ENCODE data around the gene PAEP.

The PAEP gene

GRCh38 chr9:135607401-135608293, 46.1 kb downstream of the PAEP start:
- no peak for DNase-seq
- Histone ChIP-seq H3K27ac (ENCODE audit: insufficient read depth, low read length, poor library complexity, severe bottlenecking) (no peak overlapping the region), H3K9me3 (ENCODE audit: control insufficient read depth, low read length) (no peaks in the 10 kb centered on the region), H3K27me3 (replicated peaks; ENCODE audit: control insufficient read depth, insufficient read depth, low read length, poor library complexity, severe bottlenecking) (no peaks in the 10 kb centered on the region), H3K4me1 (ENCODE audit: control insufficient read depth, insufficient read depth, low read length, poor library complexity, severe bottlenecking) (no peaks in the 10 kb centered on the region), H3K4me3 (ENCODE audit: insufficient read depth, low read depth, low read length, poor library complexity, severe bottlenecking) (no peak overlapping the region), H3K36me3 (ENCODE audit: control insufficient read depth, insufficient read depth, low read length) (no peaks in the 10 kb centered on the region)

- no peaks in the 10 kb centered on the region for H3K9me3 ChIP-seq (ENCODE audit: control insufficient read depth, low read length)
- no peaks in the 10 kb centered on the region for H3K36me3 ChIP-seq (ENCODE audit: control insufficient read depth, insufficient read depth, low read length)
- no peaks in the 10 kb centered on the region for H3K4me1 ChIP-seq (ENCODE audit: control insufficient read depth, insufficient read depth, low read length, poor library complexity, severe bottlenecking)
- H3K4me3 ChIP-seq (ENCODE audit: insufficient read depth, low read depth, low read length, poor library complexity, severe bottlenecking), result no peak overlapping the region
- H3K27me3 ChIP-seq (replicated peaks; ENCODE audit: control insufficient read depth, insufficient read depth, low read length, poor library complexity, severe bottlenecking), result no peaks in the 10 kb centered on the region
- no peak for DNase-seq
- H3K27ac ChIP-seq (ENCODE audit: insufficient read depth, low read length, poor library complexity, severe bottlenecking), result no peak overlapping the region
Measured at GRCh38 chr9:135608294-135608998, 46.9 kb downstream of the PAEP start.

- no peaks in the 10 kb centered on the region for H3K27me3 ChIP-seq (replicated peaks; ENCODE audit: control insufficient read depth, insufficient read depth, low read length, poor library complexity, severe bottlenecking)
- DNase-seq, result no peak
- H3K4me3 ChIP-seq (ENCODE audit: insufficient read depth, low read depth, low read length, poor library complexity, severe bottlenecking), result no peak overlapping the region
- no peak overlapping the region for H3K27ac ChIP-seq (ENCODE audit: insufficient read depth, low read length, poor library complexity, severe bottlenecking)
- no peaks in the 10 kb centered on the region for H3K4me1 ChIP-seq (ENCODE audit: control insufficient read depth, insufficient read depth, low read length, poor library complexity, severe bottlenecking)
- no peaks in the 10 kb centered on the region for H3K9me3 ChIP-seq (ENCODE audit: control insufficient read depth, low read length)
- no peaks in the 10 kb centered on the region for H3K36me3 ChIP-seq (ENCODE audit: control insufficient read depth, insufficient read depth, low read length)
Measured at GRCh38 chr9:135608999-135609317, 47.4 kb downstream of the PAEP start.

GRCh38 chr9:135609366-135609955, 47.9 kb downstream of the PAEP start:
- no peaks in the 10 kb centered on the region for H3K9me3 ChIP-seq (ENCODE audit: control insufficient read depth, low read length)
- no peak for DNase-seq
- no peak overlapping the region for H3K27ac ChIP-seq (ENCODE audit: insufficient read depth, low read length, poor library complexity, severe bottlenecking)
- no peak overlapping the region for H3K4me3 ChIP-seq (ENCODE audit: insufficient read depth, low read depth, low read length, poor library complexity, severe bottlenecking)
- H3K27me3 ChIP-seq (replicated peaks; ENCODE audit: control insufficient read depth, insufficient read depth, low read length, poor library complexity, severe bottlenecking), result no peaks in the 10 kb centered on the region
- H3K4me1 ChIP-seq (ENCODE audit: control insufficient read depth, insufficient read depth, low read length, poor library complexity, severe bottlenecking), result no peaks in the 10 kb centered on the region
- no peaks in the 10 kb centered on the region for H3K36me3 ChIP-seq (ENCODE audit: control insufficient read depth, insufficient read depth, low read length)

GRCh38 chr9:135610290-135611141, 49.0 kb downstream of the PAEP start:
- Histone ChIP-seq H3K27ac (ENCODE audit: insufficient read depth, low read length, poor library complexity, severe bottlenecking) (no peak overlapping the region), H3K4me3 (ENCODE audit: insufficient read depth, low read depth, low read length, poor library complexity, severe bottlenecking) (no peak overlapping the region), H3K36me3 (ENCODE audit: control insufficient read depth, insufficient read depth, low read length) (no peaks in the 10 kb centered on the region), H3K9me3 (ENCODE audit: control insufficient read depth, low read length) (no peaks in the 10 kb centered on the region), H3K4me1 (ENCODE audit: control insufficient read depth, insufficient read depth, low read length, poor library complexity, severe bottlenecking) (no peaks in the 10 kb centered on the region), H3K27me3 (replicated peaks; ENCODE audit: control insufficient read depth, insufficient read depth, low read length, poor library complexity, severe bottlenecking) (no peaks in the 10 kb centered on the region)
- DNase-seq, result no peak

GRCh38 chr9:135611142-135611874, 49.8 kb downstream of the PAEP start:
- H3K4me1 ChIP-seq (ENCODE audit: control insufficient read depth, insufficient read depth, low read length, poor library complexity, severe bottlenecking), result no peaks in the 10 kb centered on the region
- H3K36me3 ChIP-seq (ENCODE audit: control insufficient read depth, insufficient read depth, low read length), result no peaks in the 10 kb centered on the region
- no peak for DNase-seq
- H3K9me3 ChIP-seq (ENCODE audit: control insufficient read depth, low read length), result no peaks in the 10 kb centered on the region
- no peak overlapping the region for H3K27ac ChIP-seq (ENCODE audit: insufficient read depth, low read length, poor library complexity, severe bottlenecking)
- no peak overlapping the region for H3K4me3 ChIP-seq (ENCODE audit: insufficient read depth, low read depth, low read length, poor library complexity, severe bottlenecking)
- no peaks in the 10 kb centered on the region for H3K27me3 ChIP-seq (replicated peaks; ENCODE audit: control insufficient read depth, insufficient read depth, low read length, poor library complexity, severe bottlenecking)

GRCh38 chr9:135611875-135612209, 50.3 kb downstream of the PAEP start:
- H3K9me3 ChIP-seq (ENCODE audit: control insufficient read depth, low read length), result no peaks in the 10 kb centered on the region
- no peak overlapping the region for H3K27ac ChIP-seq (ENCODE audit: insufficient read depth, low read length, poor library complexity, severe bottlenecking)
- no peaks in the 10 kb centered on the region for H3K27me3 ChIP-seq (replicated peaks; ENCODE audit: control insufficient read depth, insufficient read depth, low read length, poor library complexity, severe bottlenecking)
- H3K4me1 ChIP-seq (ENCODE audit: control insufficient read depth, insufficient read depth, low read length, poor library complexity, severe bottlenecking), result no peaks in the 10 kb centered on the region
- no peaks in the 10 kb centered on the region for H3K36me3 ChIP-seq (ENCODE audit: control insufficient read depth, insufficient read depth, low read length)
- DNase-seq, result no peak
- no peak overlapping the region for H3K4me3 ChIP-seq (ENCODE audit: insufficient read depth, low read depth, low read length, poor library complexity, severe bottlenecking)

GRCh38 chr9:135612437-135612836, 50.9 kb downstream of the PAEP start:
- Histone ChIP-seq H3K27me3 (replicated peaks; ENCODE audit: control insufficient read depth, insufficient read depth, low read length, poor library complexity, severe bottlenecking) (no peaks in the 10 kb centered on the region), H3K4me1 (ENCODE audit: control insufficient read depth, insufficient read depth, low read length, poor library complexity, severe bottlenecking) (no peaks in the 10 kb centered on the region), H3K9me3 (ENCODE audit: control insufficient read depth, low read length) (no peaks in the 10 kb centered on the region), H3K36me3 (ENCODE audit: control insufficient read depth, insufficient read depth, low read length) (no peaks in the 10 kb centered on the region), H3K4me3 (ENCODE audit: insufficient read depth, low read depth, low read length, poor library complexity, severe bottlenecking) (no peak overlapping the region), H3K27ac (ENCODE audit: insufficient read depth, low read length, poor library complexity, severe bottlenecking) (no peak overlapping the region)
- no peak for DNase-seq

Data from effector memory CD4-positive, alpha-beta T cell (primary cell).